Astrocyte of the spinal cord (primary cell): ENCODE data around the gene IGFBP5.

Experiments used
- DNase-seq: peaks from one replicate; pipeline ENCODE4 v3.0.0; 2011; ENCODE audit warnings: low read depth, low spot score
- H3K4me3 ChIP-seq: 2 replicates; pipeline ENCODE4 v1.5.1; 2011; ENCODE audit warnings: low read depth, mild to moderate bottlenecking, low read length, moderate library complexity
- in situ Hi-C: cut with HindIII; loops from 2 replicates; pipeline ENCODE4 v1.10.0; 2017; ENCODE audit warnings: low sequenced_read_pairs
- TF ChIP-seq, protein P1 (sequence below): IDR thresholded peaks from 2 replicates; pipeline ENCODE4 v1.5.1; 2012; ENCODE audit warnings: low read depth, mild to moderate bottlenecking, low read length, inconsistent platforms

The IGFBP5 gene

DNA sequence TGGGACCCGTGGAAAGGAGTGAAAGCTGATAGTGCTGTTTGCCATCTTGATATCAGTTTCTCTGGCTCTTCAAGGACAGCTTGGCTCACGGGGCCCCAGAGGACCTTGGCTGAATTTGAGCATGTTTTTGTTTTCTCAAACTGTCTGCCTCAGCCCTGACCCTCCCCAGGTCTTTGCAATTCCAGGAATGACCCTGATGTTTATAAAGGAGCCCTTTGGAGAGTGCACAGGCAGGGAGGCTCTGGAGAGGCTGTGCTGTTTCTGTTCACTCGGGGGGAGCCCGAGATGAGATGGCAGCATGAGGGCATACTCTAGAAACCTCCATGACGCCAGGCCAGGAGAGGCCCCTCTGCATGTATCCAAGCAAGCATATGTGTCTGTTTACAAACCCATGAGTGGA lies 45.8 kb downstream of the IGFBP5 start:
- DNase-seq = no peak
- H3K4me3 ChIP-seq = no peak overlapping the region
- in situ Hi-C loops = no loop called here
- TF ChIP-seq, protein P1, sequence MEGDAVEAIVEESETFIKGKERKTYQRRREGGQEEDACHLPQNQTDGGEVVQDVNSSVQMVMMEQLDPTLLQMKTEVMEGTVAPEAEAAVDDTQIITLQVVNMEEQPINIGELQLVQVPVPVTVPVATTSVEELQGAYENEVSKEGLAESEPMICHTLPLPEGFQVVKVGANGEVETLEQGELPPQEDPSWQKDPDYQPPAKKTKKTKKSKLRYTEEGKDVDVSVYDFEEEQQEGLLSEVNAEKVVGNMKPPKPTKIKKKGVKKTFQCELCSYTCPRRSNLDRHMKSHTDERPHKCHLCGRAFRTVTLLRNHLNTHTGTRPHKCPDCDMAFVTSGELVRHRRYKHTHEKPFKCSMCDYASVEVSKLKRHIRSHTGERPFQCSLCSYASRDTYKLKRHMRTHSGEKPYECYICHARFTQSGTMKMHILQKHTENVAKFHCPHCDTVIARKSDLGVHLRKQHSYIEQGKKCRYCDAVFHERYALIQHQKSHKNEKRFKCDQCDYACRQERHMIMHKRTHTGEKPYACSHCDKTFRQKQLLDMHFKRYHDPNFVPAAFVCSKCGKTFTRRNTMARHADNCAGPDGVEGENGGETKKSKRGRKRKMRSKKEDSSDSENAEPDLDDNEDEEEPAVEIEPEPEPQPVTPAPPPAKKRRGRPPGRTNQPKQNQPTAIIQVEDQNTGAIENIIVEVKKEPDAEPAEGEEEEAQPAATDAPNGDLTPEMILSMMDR = no peak

DNA sequence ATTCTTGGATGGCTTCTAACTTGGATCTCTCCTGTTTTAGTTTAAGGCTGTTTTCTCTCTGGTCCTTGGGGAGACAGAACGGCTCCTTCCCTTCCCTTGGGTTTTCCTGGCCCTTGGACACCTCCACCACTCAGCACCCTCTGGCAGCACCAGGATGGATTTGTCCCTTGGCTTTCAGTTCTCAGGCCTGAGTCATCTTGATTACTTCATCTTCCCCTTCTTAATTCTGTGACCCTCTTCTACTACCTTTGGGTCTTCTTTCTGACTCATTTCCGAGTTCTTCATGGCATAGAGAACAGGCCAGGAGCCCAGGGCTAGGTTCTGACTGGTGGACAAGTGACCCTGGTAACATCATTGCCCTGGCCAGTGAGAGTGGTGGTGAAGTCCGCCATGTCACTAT lies 47.2 kb downstream of the IGFBP5 start:
- TF ChIP-seq, protein P1 = no peak
- H3K4me3 ChIP-seq = no peak overlapping the region
- DNase-seq = no peak
- in situ Hi-C loops = no loop called here

DNA sequence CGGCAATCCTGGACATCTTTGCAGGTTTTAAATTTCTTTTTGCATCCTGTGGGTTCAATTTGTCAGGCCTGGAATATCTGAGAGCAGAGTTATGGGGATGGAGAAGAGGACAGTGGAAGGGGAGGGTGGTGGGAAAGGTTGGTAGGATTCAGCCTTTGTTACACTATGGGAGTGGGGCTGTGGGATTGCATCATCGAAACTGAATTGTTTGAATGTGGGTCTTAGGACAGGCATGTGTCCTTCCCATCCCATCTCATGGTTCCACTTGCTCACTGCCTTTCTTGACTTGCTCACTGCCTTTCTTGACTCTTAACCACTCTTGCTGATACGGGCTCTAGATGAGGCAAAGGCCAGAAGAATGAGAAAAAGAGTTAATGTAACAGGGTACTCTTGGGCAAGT lies 49.2 kb downstream of the IGFBP5 start:
- TF ChIP-seq, protein P1 = no peak
- H3K4me3 ChIP-seq = no peak overlapping the region
- in situ Hi-C loops = no loop called here
- DNase-seq = no peak

DNA sequence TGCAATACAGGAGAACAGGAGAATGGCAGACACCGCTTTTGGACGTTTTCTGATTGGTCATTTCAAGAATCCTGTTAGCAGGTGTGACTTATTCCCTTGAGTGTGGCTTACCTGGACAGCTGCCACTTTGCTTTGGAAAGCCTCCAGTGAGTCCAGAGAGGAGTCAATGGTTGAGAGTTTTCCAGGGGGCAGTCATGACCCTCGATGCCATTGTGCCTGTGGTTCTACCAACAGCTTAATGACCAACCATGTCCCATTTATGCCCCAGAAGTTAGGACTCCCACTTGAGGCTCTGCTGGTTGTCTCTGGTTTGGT lies 49.8 kb downstream of the IGFBP5 start:
- DNase-seq = no peak
- H3K4me3 ChIP-seq = no peak overlapping the region
- in situ Hi-C loops = no loop called here
- TF ChIP-seq, protein P1 = no peak

DNA sequence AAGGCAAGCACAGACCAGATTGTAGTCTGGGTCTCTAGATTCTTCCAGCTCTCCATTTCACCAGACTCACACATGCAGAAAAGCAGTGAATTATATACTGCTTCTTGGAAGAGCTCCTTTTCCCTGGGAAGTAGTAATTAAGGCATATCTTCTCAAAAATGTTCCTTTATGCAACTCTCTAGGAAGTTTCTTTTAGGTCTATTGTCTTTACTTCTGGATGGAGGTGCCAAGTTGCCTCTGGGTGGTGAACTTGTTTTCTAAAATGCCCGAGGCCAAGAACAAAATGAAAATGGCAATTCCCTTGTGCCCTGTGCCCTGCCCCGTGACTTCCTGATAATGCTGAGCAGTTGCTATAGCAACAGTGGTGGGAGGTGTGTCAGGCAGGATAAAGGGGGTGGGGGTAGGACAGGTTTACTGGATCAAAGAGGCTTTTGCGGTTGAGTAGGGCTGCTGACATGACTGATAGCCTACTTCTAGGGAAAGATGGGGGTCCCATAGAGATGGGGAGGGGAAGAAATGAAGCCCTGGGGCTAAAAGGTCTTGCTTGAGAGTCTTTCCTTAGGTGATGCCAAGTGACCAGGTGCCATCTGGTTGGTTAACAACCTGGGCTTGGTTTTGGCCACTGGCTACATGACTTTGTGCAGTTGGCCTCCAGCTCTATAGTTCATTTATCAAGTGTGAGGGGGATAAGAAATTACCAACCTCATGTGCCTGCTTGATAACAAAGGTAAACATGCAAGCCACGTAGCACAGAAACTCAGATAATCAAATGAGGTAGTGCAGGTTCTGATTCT lies 50.3 kb downstream of the IGFBP5 start:
- TF ChIP-seq, protein P1 = no peak
- in situ Hi-C loops = no loop called here
- no peak for DNase-seq
- no peak overlapping the region for H3K4me3 ChIP-seq

DNA sequence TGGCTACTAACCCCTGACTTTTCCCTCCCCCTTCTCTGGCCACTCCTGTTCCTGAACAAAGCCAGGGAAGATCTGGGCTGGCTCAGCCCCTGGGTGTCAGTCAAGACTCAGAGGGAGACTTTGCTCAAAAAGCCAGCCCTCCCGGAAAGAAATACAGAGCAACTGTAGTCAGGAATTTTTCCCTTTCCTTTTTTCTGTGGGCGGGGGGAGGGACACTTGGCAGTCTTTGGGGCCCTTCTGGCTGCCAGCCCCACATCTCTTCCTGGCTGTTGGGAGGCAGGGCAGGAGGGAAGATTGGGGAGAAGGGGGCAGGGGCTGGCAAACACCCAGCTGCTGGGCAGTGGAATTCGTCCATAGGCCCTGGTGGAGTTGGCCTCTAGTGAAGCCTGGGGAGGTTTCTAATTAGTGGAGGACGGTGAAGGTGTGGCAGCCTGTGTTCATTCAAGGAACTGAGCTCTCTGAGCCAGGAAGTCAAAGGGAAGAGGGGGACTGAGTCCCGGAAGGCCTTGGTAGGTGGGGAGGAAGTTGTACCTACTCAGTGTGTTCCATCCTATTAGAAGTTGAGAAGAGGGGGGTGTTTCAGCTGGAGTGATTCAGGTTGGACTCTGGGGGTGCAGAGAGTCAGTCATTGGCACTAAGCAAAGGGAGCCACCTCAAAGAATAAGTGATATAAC lies 51.2 kb downstream of the IGFBP5 start:
- in situ Hi-C loops = no loop called here
- H3K4me3 ChIP-seq = no peak overlapping the region
- no peak for DNase-seq
- TF ChIP-seq, protein P1 = no peak
